Panc1 (cell line): ENCODE results near the gene HK2.

Experiments used
- CTCF ChIP-seq: fragments of 450-650 bp; IDR thresholded peaks from 2 replicates; pipeline ENCODE4 v1.5.1; 2017; ENCODE audit warnings: mild to moderate bottlenecking
- SIN3A ChIP-seq: IDR thresholded peaks from 2 replicates; pipeline ENCODE4 v1.6.1; 2012; ENCODE audit warnings: low read depth, mild to moderate bottlenecking, low read length, moderate library complexity, borderline replicate concordance; ENCODE audit not compliant: insufficient read depth

- TF ChIP-seq CTCF (no peak), SIN3A (no peak)
These were observed 26.6 kb downstream of the HK2 start for GRCh38 chr2:74860521-74860920.
